ENCODE data around the gene GALNT14. TPM values are rescaled to one million over a fixed set of nuclear protein-coding genes. Genes with fewer than 3 reads are reported as not detected.

The GALNT14 gene
- total RNA-seq, 1 experiment from 2014 or later = 1.6 TPM

GRCh38 chr2:31131871-31132270, 6.4 kb downstream of the GALNT14 start:
- no peak overlapping the region for H3K4me2 ChIP-seq (ENCODE audit: low read depth, low read length, poor library complexity, severe bottlenecking)
- no peak overlapping the region for H2AFZ ChIP-seq (ENCODE audit: low read length)

GRCh38 chr2:31129375-31130171, 8.7 kb downstream of the GALNT14 start:
- H3K27ac ChIP-seq (ENCODE audit: low read length) = no peak overlapping the region
- no peak overlapping the region for H3K9ac ChIP-seq (ENCODE audit: low read length)
- H3K79me2 ChIP-seq (ENCODE audit: low read length) = no peaks in the 10 kb centered on the region
- no peaks in the 10 kb centered on the region for H3K9me2 ChIP-seq (replicated peaks; ENCODE audit: insufficient read depth, low read length)
- no peaks in the 10 kb centered on the region for H4K20me1 ChIP-seq (ENCODE audit: insufficient read depth, low read depth, low read length)
- no peaks in the 10 kb centered on the region for H3K9me3 ChIP-seq (ENCODE audit: low read length)
- H2AFZ ChIP-seq (ENCODE audit: low read length) = no peak overlapping the region
- no peak overlapping the region for H3K4me2 ChIP-seq (ENCODE audit: low read depth, low read length, poor library complexity, severe bottlenecking)
- H3K27me3 ChIP-seq (ENCODE audit: low read length) = no peaks in the 10 kb centered on the region
- H3K4me1 ChIP-seq (ENCODE audit: low read length) = no peaks in the 10 kb centered on the region; the same call in 1 of the 2 replicates
- no peak for DNase-seq
- H3K36me3 ChIP-seq (ENCODE audit: insufficient read depth, low read length) = no peaks in the 10 kb centered on the region
- H3K4me3 ChIP-seq (ENCODE audit: low read length) = no peak overlapping the region

More at GRCh38 chr2:31131871-31132270, 6.4 kb downstream of the GALNT14 start:
- H3K4me3 ChIP-seq (ENCODE audit: low read length) = no peak overlapping the region
- no peak overlapping the region for H3K9ac ChIP-seq (ENCODE audit: low read length)
- no peak for DNase-seq
- H3K4me1 ChIP-seq (ENCODE audit: low read length) = no peaks in the 10 kb centered on the region; the same call in 1 of the 2 replicates
- H3K79me2 ChIP-seq (ENCODE audit: low read length) = no peaks in the 10 kb centered on the region
- H3K27ac ChIP-seq (ENCODE audit: low read length) = no peak overlapping the region
- no peaks in the 10 kb centered on the region for H3K27me3 ChIP-seq (ENCODE audit: low read length)
- H4K20me1 ChIP-seq (ENCODE audit: insufficient read depth, low read depth, low read length) = no peaks in the 10 kb centered on the region
- no peaks in the 10 kb centered on the region for H3K9me3 ChIP-seq (ENCODE audit: low read length)
- H3K36me3 ChIP-seq (ENCODE audit: insufficient read depth, low read length) = no peaks in the 10 kb centered on the region
- H3K9me2 ChIP-seq (replicated peaks; ENCODE audit: insufficient read depth, low read length) = no peaks in the 10 kb centered on the region

GRCh38 chr2:31127931-31128330, 10.3 kb downstream of the GALNT14 start:
- no peak for DNase-seq
- H3K4me1 ChIP-seq (ENCODE audit: low read length) = no peaks in the 10 kb centered on the region; the same call in 1 of the 2 replicates
- H3K27ac ChIP-seq (ENCODE audit: low read length) = no peak overlapping the region
- no peaks in the 10 kb centered on the region for H3K9me3 ChIP-seq (ENCODE audit: low read length)
- no peak overlapping the region for H3K4me3 ChIP-seq (ENCODE audit: low read length)
- H3K4me2 ChIP-seq (ENCODE audit: low read depth, low read length, poor library complexity, severe bottlenecking) = no peak overlapping the region
- no peaks in the 10 kb centered on the region for H3K36me3 ChIP-seq (ENCODE audit: insufficient read depth, low read length)
- H2AFZ ChIP-seq (ENCODE audit: low read length) = no peak overlapping the region
- no peaks in the 10 kb centered on the region for H3K27me3 ChIP-seq (ENCODE audit: low read length)
- no peak overlapping the region for H3K9ac ChIP-seq (ENCODE audit: low read length)
- no peaks in the 10 kb centered on the region for H3K9me2 ChIP-seq (replicated peaks; ENCODE audit: insufficient read depth, low read length)
- H4K20me1 ChIP-seq (ENCODE audit: insufficient read depth, low read depth, low read length) = no peaks in the 10 kb centered on the region
- H3K79me2 ChIP-seq (ENCODE audit: low read length) = no peaks in the 10 kb centered on the region

- no peaks in the 10 kb centered on the region for H3K9me2 ChIP-seq (replicated peaks; ENCODE audit: insufficient read depth, low read length)
- H3K27me3 ChIP-seq (ENCODE audit: low read length) = no peaks in the 10 kb centered on the region
- no peak overlapping the region for H3K9ac ChIP-seq (ENCODE audit: low read length)
- H3K27ac ChIP-seq (ENCODE audit: low read length) = no peak overlapping the region
- no peaks in the 10 kb centered on the region for H4K20me1 ChIP-seq (ENCODE audit: insufficient read depth, low read depth, low read length)
- no peak overlapping the region for H3K4me2 ChIP-seq (ENCODE audit: low read depth, low read length, poor library complexity, severe bottlenecking)
- H2AFZ ChIP-seq (ENCODE audit: low read length) = no peak overlapping the region
- no peaks in the 10 kb centered on the region; the same call in 1 of the 2 replicates for H3K4me1 ChIP-seq (ENCODE audit: low read length)
- H3K4me3 ChIP-seq (ENCODE audit: low read length) = no peak overlapping the region
- no peaks in the 10 kb centered on the region for H3K36me3 ChIP-seq (ENCODE audit: insufficient read depth, low read length)
- DNase-seq = no peak
- no peaks in the 10 kb centered on the region for H3K9me3 ChIP-seq (ENCODE audit: low read length)
- no peaks in the 10 kb centered on the region for H3K79me2 ChIP-seq (ENCODE audit: low read length)
These were observed 12.1 kb downstream of the GALNT14 start for GRCh38 chr2:31125918-31126695.

GRCh38 chr2:31124904-31125303, 13.3 kb downstream of the GALNT14 start:
- Histone ChIP-seq H3K9me2 (replicated peaks; ENCODE audit: insufficient read depth, low read length) (no peaks in the 10 kb centered on the region), H3K4me3 (ENCODE audit: low read length) (no peak overlapping the region), H2AFZ (ENCODE audit: low read length) (no peak overlapping the region), H3K4me2 (ENCODE audit: low read depth, low read length, poor library complexity, severe bottlenecking) (no peak overlapping the region), H3K79me2 (ENCODE audit: low read length) (no peaks in the 10 kb centered on the region), H4K20me1 (ENCODE audit: insufficient read depth, low read depth, low read length) (no peaks in the 10 kb centered on the region), H3K9ac (ENCODE audit: low read length) (no peak overlapping the region), H3K27me3 (ENCODE audit: low read length) (no peaks in the 10 kb centered on the region), H3K27ac (ENCODE audit: low read length) (no peak overlapping the region), H3K4me1 (ENCODE audit: low read length) (no peaks in the 10 kb centered on the region), H3K9me3 (ENCODE audit: low read length) (no peaks in the 10 kb centered on the region), H3K36me3 (ENCODE audit: insufficient read depth, low read length) (no peaks in the 10 kb centered on the region)
- DNase-seq = no peak

GRCh38 chr2:31122133-31122532, 16.1 kb downstream of the GALNT14 start:
- Histone ChIP-seq H3K79me2 (ENCODE audit: low read length) (no peaks in the 10 kb centered on the region), H3K36me3 (ENCODE audit: insufficient read depth, low read length) (no peaks in the 10 kb centered on the region), H3K4me1 (ENCODE audit: low read length) (no peaks in the 10 kb centered on the region), H3K27me3 (ENCODE audit: low read length) (no peaks in the 10 kb centered on the region), H2AFZ (ENCODE audit: low read length) (no peak overlapping the region), H3K4me2 (ENCODE audit: low read depth, low read length, poor library complexity, severe bottlenecking) (no peak overlapping the region), H3K4me3 (ENCODE audit: low read length) (no peak overlapping the region), H3K9me2 (replicated peaks; ENCODE audit: insufficient read depth, low read length) (no peaks in the 10 kb centered on the region), H3K9me3 (ENCODE audit: low read length) (no peaks in the 10 kb centered on the region), H3K9ac (ENCODE audit: low read length) (no peak overlapping the region), H3K27ac (ENCODE audit: low read length) (no peak overlapping the region), H4K20me1 (ENCODE audit: insufficient read depth, low read depth, low read length) (no peaks in the 10 kb centered on the region)
- DNase-seq = no peak

- Histone ChIP-seq H2AFZ (ENCODE audit: low read length) (no peak overlapping the region), H3K27me3 (ENCODE audit: low read length) (no peaks in the 10 kb centered on the region), H3K9me2 (replicated peaks; ENCODE audit: insufficient read depth, low read length) (no peaks in the 10 kb centered on the region), H3K79me2 (ENCODE audit: low read length) (no peaks in the 10 kb centered on the region), H3K4me2 (ENCODE audit: low read depth, low read length, poor library complexity, severe bottlenecking) (no peak overlapping the region), H3K9ac (ENCODE audit: low read length) (no peak overlapping the region), H4K20me1 (ENCODE audit: insufficient read depth, low read depth, low read length) (0 out of 2 replicates have a peak, but pooled peaks cover 3% of the 10 kb centered on the region), H3K36me3 (ENCODE audit: insufficient read depth, low read length) (no peaks in the 10 kb centered on the region), H3K4me1 (ENCODE audit: low read length) (no peaks in the 10 kb centered on the region), H3K4me3 (ENCODE audit: low read length) (no peak overlapping the region), H3K27ac (ENCODE audit: low read length) (no peak overlapping the region), H3K9me3 (ENCODE audit: low read length) (no peaks in the 10 kb centered on the region)
- no peak for DNase-seq
These were observed 24.5 kb downstream of the GALNT14 start for GRCh38 chr2:31113765-31114164.

- Histone ChIP-seq H3K9me3 (ENCODE audit: low read length) (no peaks in the 10 kb centered on the region), H3K4me2 (ENCODE audit: low read depth, low read length, poor library complexity, severe bottlenecking) (no peak overlapping the region), H3K4me3 (ENCODE audit: low read length) (no peak overlapping the region), H4K20me1 (ENCODE audit: insufficient read depth, low read depth, low read length) (0 out of 2 replicates have a peak, but pooled peaks cover 3% of the 10 kb centered on the region), H3K9me2 (replicated peaks; ENCODE audit: insufficient read depth, low read length) (no peaks in the 10 kb centered on the region), H3K36me3 (ENCODE audit: insufficient read depth, low read length) (no peaks in the 10 kb centered on the region), H3K27ac (ENCODE audit: low read length) (no peak overlapping the region), H2AFZ (ENCODE audit: low read length) (no peak overlapping the region), H3K79me2 (ENCODE audit: low read length) (no peaks in the 10 kb centered on the region), H3K4me1 (ENCODE audit: low read length) (no peaks in the 10 kb centered on the region), H3K27me3 (ENCODE audit: low read length) (no peaks in the 10 kb centered on the region), H3K9ac (ENCODE audit: low read length) (no peak overlapping the region)
- DNase-seq = no peak
These were observed 25.7 kb downstream of the GALNT14 start for GRCh38 chr2:31112544-31112943.
